NCI-H1436 (cell line): ENCODE results near the gene TEKT3.

Source experiments
- DNase-seq: peaks from one replicate; lab custom pipeline; 2025; lab: John Stamatoyannopoulos, UW

The TEKT3 gene

DNA sequence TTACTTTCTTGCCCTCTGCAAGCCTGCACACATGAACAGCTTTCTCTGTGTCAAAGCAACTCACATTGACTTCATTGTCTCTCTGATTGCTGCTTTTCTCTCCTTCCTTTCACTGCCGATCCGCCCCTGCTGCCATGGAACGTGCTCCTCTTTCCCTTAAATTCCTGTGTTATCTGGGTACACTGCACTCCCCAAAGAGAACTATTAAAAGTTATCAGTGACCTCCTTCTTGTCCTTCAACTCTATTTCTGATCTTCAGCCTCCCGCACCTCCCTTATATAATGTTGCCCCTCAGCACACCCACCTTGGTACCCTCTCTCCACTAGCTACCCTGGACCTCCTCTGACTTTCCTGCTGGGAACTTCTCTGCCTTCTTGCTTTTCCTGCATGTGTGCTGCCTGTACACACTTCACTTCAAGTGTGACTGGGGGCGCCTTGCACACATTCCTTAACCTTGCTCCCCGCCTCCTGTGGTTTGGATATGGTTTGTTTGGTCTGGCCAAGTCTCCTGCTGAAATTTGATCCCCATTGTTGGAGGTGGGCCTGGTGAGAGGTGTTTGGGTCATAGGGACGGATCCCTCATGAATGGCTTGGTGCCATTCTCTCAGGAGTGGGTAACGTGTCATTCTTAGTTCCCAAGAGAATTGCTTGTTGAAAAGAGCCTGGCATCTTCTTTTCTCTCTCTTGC lies 49.6 kb downstream of the TEKT3 start:
- no peak for DNase-seq

GRCh38 chr17:15290605-15291004 lies 50.8 kb downstream of the TEKT3 start:
- DNase-seq = no peak

GRCh38 chr17:15289285-15290183 lies 51.9 kb downstream of the TEKT3 start:
- DNase-seq = no peak

DNA sequence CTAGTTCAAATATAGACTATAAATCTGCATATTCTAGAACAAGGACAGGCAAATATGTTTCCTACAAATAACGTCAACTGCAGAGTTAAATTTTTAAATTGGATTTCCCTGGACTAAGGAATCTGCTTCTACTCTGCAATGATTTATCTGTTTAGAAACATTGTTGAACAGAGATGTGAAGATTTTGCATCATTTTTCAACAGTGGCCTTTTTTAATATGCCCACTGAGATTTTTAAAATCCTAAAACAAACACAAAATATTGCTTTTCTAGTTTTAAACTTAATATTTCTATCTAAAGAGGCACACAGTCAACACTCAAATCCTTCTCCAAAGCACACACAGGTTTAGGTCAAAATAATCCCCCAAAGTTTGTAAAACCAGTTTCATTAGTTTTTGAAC lies 52.5 kb downstream of the TEKT3 start:
- DNase-seq = no peak

DNA sequence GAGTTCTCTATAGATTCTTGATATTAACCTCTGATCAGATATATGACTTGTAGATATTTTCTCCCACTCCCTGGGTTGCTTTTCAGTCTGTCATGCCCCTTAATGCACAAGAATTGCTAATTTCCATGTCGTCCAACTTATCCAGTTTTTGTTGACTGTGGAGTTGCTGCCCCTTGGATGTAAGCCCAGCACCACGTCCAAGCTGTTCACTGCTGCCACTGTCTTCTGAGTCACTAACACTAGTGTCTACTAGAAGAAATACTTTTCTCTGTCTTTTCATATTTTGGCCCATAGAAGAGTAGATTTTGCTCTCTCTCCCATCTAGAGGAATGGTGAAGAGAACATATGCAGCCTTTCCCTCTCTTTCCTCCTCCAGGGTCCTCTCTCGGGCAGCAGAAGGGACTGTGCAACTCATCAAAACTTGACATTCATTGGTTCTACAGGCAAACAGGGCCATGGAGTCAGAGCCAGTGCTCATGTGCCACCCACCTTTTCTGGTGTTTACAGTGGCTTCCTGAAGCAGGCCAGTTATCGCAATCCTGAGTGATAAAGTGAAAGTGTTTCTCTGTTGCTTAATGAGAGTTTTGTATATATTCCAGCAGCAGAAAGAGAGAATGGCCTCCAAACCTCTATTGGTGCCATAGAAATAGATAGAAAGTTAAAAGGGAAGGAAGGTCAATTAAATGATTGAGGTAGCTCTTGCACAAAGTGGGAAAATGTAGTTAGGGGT lies 53.7 kb downstream of the TEKT3 start:
- DNase-seq = no peak

DNA sequence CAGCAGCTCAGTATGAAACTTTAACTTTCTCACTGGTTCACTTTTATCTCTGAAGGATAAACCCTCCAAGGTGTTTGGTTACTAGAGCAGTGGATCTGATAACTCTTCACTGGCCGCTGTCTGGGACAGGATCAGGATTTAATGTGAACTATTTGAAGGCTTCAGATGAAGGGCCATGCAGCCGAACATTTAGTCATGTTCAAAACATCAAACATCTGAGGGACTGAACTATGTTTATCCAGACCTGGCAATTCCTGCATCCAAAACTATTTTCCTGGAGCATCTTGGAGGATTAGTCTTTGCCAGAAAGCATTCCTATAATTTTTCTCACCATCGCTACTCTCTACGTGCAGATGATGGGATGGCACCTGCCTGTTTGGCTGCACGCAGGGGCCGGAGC lies 55.9 kb downstream of the TEKT3 start:
- DNase-seq = no peak

DNA sequence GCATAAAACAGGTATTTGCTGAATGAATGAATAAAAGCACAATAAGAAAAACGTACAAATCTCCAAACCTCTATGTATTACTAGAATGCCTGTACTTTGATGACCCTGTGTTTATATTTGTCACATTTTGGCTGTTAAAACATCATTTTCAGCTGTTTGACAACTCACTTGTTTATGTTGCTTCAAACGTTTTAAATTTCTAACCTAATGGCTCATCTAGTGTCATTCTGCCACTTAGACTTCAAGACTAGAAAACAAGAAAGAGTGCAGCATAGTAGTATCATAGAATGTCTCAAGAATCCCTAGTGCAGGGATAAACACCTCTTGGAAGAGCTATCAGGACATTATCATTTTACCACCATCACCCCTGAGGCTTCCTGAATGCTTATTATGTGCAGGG lies 56.9 kb downstream of the TEKT3 start:
- DNase-seq = no peak

- no peak for DNase-seq
Measured at GRCh38 chr17:15284107-15284506, 57.3 kb downstream of the TEKT3 start.

GRCh38 chr17:15281909-15282308 lies 59.5 kb downstream of the TEKT3 start:
- no peak for DNase-seq

DNA sequence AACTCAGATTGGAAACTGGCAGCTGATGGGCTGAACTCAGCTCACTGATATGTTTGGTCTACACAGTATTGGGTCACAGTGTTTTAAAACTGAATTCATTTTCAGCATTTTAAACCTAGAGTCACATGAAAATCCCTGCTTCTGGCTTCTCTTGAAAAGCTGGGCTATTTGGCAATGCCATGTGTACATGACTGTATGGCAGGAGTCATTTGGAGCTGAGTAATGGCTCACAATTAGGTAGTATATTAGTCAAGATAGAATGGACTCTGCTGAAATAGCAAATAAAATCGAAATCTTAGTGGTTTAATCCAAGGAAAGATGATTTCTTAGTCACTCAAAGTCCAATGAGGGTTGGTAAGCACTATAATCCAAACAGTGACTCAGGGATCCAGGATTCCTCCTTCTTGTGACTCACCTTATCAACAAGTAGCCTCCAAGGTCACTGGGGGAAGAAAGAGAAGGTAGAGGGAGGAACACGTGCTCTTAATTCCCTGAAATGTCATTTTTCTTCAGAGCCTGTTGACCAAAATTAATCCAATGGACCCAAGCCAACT lies 62.4 kb downstream of the TEKT3 start:
- DNase-seq = no peak

DNA sequence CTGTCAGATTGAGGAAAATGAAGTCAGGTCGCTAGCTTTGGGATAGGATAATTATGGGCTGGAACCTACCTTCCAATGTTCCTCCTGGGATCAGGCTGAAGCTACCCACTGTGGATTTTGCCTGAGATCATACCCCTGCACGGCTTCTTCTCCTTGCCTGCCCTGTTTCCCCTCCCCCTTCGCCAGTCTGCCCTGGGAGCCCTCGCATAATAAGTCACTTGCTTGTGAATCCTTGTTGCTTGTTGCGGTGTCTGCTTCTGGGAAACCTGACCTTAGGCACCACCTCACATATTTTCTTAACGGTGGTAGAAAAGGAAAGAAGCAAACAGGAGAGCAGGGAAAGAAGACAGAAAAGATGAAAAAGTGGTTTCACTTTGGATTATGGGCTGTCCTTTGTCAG lies 63.0 kb downstream of the TEKT3 start:
- no peak for DNase-seq

DNA sequence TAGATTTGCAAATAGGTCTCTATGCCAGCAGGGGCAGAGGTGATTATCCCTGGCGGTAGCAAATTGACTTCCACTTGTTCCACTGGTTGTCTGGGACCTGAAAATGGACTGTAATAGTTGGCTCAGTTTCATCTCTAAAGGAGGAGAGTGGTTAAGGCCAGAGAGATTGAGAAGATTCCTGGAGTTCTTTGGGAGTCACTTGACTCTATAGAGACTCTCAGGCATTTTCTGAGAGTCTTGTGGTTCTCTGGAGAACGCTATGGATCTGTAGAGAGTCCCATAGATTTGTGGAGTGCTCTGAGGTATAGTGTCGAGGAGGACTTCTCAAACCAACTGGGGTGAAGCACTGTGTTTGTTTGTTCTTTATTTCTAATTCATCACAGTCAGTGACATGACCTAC lies 67.4 kb downstream of the TEKT3 start:
- no peak for DNase-seq

DNA sequence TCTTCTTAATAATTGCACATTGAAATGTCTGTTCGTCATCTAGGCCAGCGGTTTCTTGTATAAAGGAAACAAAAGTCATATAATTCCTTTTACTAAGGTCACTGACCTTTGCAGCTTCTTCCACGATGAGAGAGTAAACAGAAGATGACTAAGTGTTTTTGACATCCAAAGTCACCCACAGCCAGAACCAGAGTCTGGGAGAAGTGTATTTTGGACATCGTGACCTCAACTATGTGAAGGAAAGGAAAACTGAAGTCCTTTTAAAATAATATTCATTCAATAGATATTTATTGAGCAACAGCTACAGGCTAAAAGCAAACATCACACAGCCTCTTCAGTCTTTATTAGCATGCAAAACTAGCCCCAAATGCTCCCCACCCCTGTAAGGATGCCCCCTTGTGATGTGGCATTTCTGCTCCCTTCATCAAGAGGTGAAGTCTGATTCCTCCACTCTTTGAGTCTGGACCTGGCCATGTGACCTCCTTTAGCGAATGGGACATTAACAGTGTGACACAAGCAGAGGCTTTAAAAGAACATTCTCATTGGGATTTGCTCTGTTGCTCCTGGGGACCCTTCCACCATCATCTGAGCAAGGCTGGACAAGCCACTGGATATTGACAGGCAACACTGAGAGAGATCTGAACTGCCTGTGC lies 68.1 kb downstream of the TEKT3 start:
- DNase-seq = no peak

GRCh38 chr17:15271741-15272140 lies 69.7 kb downstream of the TEKT3 start:
- no peak for DNase-seq

- no peak for DNase-seq
Measured at GRCh38 chr17:15270628-15271381, 70.6 kb downstream of the TEKT3 start.

DNA sequence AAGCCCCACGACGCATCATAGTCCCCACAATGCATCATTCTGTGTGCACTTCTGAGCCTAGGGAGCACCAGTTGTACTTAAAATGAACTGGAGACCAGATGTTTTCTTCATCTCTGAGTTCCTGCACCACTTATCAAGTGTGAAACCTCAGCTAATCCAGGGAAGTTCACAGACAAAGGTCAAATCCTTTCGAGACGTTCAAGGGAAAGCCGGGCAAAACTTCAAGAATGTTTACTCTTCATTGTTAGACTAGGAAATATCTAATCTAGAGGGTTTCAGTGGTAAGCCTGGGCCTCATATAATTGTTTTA lies 71.7 kb downstream of the TEKT3 start:
- no peak for DNase-seq

DNA sequence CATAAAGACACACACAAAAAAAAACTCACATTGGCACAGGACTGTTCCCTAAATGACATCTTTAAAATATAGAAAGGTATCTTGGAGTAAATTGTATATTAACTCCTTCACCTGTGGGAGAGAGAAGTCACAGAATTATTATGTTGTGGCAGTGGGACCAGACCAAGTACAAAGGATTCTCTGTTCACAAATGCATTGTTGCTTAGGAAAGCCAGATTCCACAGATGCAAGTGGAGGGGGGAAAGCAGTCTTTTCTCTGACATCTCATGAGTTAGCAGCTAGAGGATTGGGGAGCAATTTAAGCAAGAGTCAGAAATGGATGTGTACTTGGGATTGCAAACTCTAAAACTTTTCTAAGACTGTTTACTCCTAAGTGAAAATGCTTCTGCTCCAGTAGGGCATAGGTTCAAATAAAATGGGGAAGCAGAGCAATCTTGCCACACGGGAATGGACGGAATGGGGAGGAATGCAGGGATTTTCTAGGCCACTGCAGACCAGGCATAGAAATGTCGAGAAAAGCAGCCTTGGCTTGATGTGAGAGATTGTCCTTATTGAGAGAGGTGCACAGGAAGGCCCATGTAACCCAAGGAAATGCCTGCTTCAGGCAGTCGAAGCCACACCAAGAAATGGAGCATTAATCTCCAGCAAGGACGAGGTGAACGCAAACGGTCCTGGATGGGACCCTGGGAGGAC lies 72.2 kb downstream of the TEKT3 start:
- DNase-seq = no peak

- no peak for DNase-seq
Measured at GRCh38 chr17:15268461-15268860, 72.9 kb downstream of the TEKT3 start.

DNA sequence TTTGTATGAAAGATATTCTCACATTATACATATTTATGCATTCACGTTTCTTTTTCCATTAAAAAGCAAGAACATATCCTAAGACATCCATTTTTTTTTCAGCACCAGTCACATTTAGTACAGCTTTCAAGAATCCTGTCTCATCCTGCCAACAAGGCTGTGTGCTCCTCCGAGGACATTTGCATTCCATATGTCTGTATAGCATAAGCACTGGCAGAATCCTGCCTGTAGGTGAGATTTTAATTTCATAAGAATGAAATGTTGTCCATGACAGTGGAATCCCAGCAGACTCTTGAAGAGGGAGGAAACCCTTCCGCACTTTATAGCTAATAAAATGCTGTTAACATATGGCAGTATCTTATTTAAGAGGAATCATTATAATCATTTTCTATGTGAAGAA lies 73.4 kb downstream of the TEKT3 start:
- DNase-seq = no peak

GRCh38 chr17:15266325-15267125 lies 74.9 kb downstream of the TEKT3 start:
- DNase-seq = no peak
